Epithelial cell of esophagus (primary cell): ENCODE measurements around the gene SH2B3.

Experiments used
- DNase-seq: peaks from one replicate; pipeline ENCODE4 v3.0.0; 2010; ENCODE audit warnings: low read depth
- H3K4me3 ChIP-seq: 2 replicates; pipeline ENCODE4 v1.5.1; 2011; ENCODE audit warnings: mild to moderate bottlenecking, low read length, control low read depth
- CTCF ChIP-seq: IDR thresholded peaks from 2 replicates; pipeline ENCODE4 v1.5.1; 2011; ENCODE audit warnings: low read depth, mild to moderate bottlenecking, low read length, control low read depth, inconsistent platforms; ENCODE audit not compliant: insufficient read depth; ENCODE audit errors: missing control alignments

Gene SH2B3

GRCh38 chr12:111445726-111446581 is 40.2 kb downstream of the SH2B3 start:
- TF ChIP-seq CTCF, result no peak
- no peak for DNase-seq

GRCh38 chr12:111446631-111447570 is 41.2 kb downstream of the SH2B3 start:
- no peak for TF ChIP-seq CTCF
- no peak overlapping the region for H3K4me3 ChIP-seq
- DNase-seq, result no peak

More at GRCh38 chr12:111445726-111446581, 40.2 kb downstream of the SH2B3 start:
- no peak overlapping the region for H3K4me3 ChIP-seq

- TF ChIP-seq CTCF, result no peak
- no peak for DNase-seq
- no peak overlapping the region for H3K4me3 ChIP-seq
Observed at GRCh38 chr12:111447571-111448265, 42.0 kb downstream of the SH2B3 start.

- no peak for DNase-seq
- no peak for TF ChIP-seq CTCF
- no peak overlapping the region for H3K4me3 ChIP-seq
Observed at GRCh38 chr12:111448266-111448830, 42.6 kb downstream of the SH2B3 start.

- no peak for TF ChIP-seq CTCF
- DNase-seq, result no peak
- H3K4me3 ChIP-seq, result no peak overlapping the region
Observed at GRCh38 chr12:111448846-111449790, 43.4 kb downstream of the SH2B3 start.
